GM18519 (cell line): Measurements from ENCODE around the gene MFGE8.

Source experiments
- ATAC-seq: cut with Tn5 transposase; IDR thresholded peaks from one replicate; pipeline ENCODE4 v1.9.1; 2021; ENCODE audit warnings: mild to moderate bottlenecking, moderate library complexity; ENCODE audit not compliant: unreplicated experiment, low FRiP score

The MFGE8 gene

DNA sequence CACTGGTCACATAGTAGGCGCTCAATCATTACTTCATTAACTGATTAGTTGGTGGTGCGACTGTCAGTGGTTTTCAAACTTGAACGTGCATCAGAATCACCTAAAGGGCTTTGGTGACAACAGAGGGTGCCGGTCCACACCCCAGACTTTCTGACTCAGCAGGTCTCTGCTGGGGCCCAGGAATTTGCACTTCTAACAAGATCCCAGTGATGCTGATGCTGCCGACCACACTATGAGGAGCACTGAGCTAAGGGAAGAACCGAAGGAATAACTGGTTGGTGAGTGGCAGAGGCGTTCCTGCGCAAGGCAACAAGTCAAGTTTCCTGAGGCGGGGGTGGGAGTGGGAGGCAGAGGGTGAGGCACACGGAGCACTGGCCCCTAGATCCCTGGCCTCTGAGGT is 36.6 kb downstream of the MFGE8 start:
- no peak for ATAC-seq

GRCh38 chr15:88874684-88875083 is 38.5 kb downstream of the MFGE8 start:
- ATAC-seq: no peak

GRCh38 chr15:88874275-88874674 is 38.9 kb downstream of the MFGE8 start:
- ATAC-seq: no peak

- ATAC-seq: no peak
Measured at GRCh38 chr15:88873786-88874185, 39.4 kb downstream of the MFGE8 start.

DNA sequence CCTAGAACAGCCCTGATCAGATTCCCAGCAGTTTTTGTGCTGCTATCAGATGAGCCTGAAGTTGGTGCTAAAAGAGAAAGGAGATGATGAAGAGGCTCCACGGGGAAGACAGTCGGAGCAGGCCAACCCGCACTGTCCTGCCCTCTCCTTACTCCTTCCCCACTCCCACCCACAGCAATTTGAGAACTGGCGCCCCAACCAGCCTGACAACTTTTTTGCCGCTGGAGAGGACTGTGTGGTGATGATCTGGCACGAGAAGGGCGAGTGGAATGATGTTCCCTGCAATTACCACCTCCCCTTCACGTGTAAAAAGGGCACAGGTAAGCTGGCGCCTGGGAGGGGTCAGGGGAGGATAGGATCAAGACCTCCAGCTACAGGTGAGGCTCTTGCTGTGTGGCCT is 40.5 kb downstream of the MFGE8 start:
- no peak for ATAC-seq

DNA sequence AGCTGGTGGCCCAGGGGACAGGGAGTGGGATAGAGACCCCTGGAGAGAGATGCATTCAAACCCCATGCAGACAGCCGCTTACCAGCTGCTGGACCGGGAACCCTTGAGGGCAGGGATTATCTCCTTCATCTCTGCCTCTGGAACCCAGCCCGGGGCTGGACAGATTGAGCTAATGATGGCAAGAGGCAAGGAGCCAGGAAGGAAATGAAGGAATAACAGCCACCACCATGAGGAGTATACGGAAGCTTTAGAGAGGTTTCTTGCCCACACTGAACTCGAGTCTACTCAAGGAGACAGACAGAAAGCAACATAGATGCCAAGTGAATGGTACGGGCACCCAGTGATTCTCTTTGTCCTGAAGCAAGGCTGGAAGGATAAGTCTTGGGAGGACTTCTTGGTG is 41.1 kb downstream of the MFGE8 start:
- ATAC-seq: no peak

- ATAC-seq: no peak
Measured at GRCh38 chr15:88871313-88871712, 41.9 kb downstream of the MFGE8 start.

GRCh38 chr15:88866295-88866881 is 46.8 kb downstream of the MFGE8 start:
- no peak for ATAC-seq

DNA sequence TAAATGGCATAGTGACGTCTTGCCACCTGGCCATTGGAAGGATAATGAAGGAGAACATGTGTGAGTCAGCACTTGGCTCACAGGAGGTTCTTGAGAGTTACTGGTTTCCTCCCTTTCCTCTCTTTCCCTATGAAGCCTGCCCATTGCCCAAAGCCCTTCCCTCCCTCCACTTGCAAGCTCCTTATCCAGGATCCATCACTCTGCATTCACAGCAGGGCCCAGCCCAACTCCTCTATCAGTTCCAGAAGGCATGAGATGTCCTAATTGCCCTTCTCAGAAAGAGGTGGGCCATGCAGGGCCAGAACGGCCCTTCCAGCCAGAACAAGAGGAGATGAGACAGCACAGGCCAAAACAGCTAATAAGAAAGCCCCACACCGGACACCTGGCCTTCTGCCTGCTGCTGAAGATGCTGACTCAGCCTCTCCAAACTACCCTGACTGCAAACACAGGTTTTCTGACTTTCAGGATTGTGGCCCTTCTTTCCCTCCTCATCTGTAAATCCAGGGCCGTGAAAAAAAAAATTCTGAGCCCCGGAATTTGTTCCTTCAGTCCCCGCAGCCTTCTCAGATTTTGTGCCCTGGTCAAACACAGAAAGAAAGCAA is 47.6 kb downstream of the MFGE8 start:
- ATAC-seq: no peak

- no peak for ATAC-seq
Measured at GRCh38 chr15:88864861-88865497, 48.2 kb downstream of the MFGE8 start.

DNA sequence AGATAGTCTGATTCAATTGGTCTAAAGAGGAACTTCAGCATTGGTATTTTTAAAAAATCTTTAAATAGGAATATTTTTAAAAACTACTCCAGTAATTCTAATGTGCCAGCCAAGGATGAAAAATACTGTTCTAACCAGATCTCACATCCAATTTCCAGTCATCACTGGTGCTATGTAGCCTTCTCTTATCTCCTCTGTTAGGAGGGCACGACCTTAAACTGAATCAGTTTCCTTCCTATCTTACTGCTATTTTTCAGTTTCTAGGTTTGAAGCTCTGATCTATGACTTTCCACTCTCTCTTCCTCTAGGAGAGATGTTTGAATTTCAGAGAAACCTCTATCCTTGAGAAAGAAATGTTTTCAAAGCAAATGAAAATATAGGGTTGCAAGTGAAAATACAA is 49.8 kb downstream of the MFGE8 start:
- no peak for ATAC-seq

DNA sequence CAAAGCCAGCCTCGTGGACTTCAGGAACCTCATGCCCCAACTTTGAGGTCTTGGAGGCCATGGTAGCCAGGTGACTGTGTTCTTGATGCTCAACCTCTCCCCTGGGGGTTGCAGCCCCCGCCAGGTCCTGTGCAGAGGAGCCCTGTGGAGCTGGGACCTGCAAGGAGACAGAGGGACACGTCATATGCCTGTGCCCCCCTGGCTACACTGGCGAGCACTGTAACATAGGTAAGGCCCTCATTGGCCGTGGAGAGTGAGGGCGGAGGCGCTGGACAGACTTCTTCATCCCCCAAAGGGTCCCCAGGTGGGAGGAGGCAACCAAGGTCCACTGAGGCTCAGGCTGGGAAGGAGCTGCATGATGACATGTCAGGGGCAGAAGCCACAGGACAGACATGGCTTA is 53.0 kb downstream of the MFGE8 start:
- no peak for ATAC-seq

DNA sequence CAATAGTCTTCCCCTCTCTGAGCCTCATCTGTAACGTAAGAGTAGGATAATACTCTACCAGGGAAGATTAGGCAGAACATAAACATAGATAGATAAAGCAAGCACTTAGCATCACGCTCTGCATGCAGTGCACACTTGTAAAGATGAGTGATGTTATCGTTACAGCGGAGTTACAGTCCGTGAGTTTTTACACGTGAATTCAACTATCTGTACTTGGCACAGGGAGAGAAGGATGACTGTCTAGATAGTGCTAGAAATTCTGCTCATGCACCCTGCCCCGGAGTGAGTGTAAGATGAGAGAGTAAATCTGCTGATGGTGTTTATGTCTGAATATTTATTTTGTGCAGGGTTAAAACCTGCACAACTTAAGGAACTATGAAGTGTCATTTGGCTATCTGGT is 53.6 kb downstream of the MFGE8 start:
- ATAC-seq: no peak

DNA sequence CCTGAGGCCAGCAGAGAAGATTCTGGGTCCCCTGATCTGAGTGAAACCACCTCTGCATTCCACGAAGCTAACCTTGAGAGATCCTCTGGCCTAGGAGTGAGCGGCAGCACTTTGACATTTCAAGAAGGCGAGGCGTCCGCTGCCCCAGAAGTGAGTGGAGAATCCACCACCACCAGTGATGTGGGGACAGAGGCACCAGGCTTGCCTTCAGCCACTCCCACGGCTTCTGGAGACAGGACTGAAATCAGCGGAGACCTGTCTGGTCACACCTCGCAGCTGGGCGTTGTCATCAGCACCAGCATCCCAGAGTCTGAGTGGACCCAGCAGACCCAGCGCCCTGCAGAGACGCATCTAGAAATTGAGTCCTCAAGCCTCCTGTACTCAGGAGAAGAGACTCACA is 54.2 kb downstream of the MFGE8 start:
- ATAC-seq: no peak

DNA sequence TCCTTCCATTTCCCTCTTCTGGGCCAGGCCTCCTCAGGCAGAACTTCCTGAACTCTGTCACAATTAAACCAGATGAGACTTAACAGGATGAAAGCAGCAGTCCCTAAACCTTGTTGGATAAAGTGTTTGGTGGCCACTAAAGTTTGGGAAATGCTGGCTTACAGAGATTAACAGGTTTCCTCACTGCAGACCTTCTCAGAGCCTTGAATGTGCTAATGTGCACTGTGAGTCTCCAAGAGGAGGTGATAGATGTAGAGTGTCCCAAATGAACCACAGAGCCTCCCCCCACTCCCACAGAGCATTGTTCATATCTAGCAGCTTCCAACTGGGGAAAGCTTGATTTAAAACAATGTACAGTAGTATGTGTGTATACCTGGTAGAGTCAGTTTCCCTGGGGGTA is 60.7 kb downstream of the MFGE8 start:
- ATAC-seq: no peak

DNA sequence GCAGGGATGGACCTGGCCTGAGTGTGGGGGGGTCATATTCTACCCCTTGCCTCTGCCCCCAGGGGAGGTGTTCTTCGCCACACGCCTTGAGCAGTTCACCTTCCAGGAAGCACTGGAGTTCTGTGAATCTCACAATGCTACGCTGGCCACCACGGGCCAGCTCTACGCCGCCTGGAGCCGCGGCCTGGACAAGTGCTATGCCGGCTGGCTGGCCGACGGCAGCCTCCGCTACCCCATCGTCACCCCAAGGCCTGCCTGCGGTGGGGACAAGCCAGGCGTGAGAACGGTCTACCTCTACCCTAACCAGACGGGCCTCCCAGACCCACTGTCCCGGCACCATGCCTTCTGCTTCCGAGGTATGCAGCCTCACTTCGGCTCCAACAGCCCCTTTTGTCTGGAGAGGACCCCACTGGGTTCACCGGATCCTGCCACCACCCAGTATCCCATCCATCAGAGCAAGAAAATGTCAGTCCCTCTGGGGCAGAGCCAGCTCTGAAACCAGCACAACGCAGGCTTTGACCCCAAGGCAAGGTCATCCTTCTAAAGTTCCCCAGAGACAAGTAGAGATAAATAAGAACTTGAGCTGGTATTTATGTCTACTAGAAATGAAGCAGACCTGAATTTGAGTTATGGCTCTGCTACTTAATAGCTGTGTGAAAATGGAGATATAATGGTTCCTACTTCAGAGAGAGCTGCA is 63.7 kb downstream of the MFGE8 start:
- ATAC-seq: no peak
